B cell (primary cell): ENCODE measurements around the gene CBLN1. TPM values are rescaled to one million over a fixed set of nuclear protein-coding genes. Genes with fewer than 3 reads are reported as not detected.

ENCODE experiments used
- ATAC-seq: fragments of 200-7000 bp; cut with Tn5 transposase; one replicate; pipeline ENCODE4 v1.10.0; 2021; ENCODE audit warnings: low read depth, mild to moderate bottlenecking, moderate number of reproducible peaks, moderate library complexity
- CTCF ChIA-PET: fragments of 350-600 bp; sonication (Branson Sonifier 250); formaldehyde crosslinking; loops from one replicate; lab custom pipeline; 2021; ENCODE audit warnings: antibody characterized with exemption, inconsistent platforms; lab: Charles Lee
- POLR2A ChIA-PET: fragments of 350-600 bp; sonication (Branson Sonifier 250); formaldehyde crosslinking; loops from one replicate; lab custom pipeline; 2021; ENCODE audit warnings: antibody characterized with exemption; lab: Charles Lee
- DNase-seq: peaks from one replicate; pipeline ENCODE4 v3.0.0; 2013
- H2AFZ ChIP-seq: 2 replicates; pipeline ENCODE4 v1.6.1; 2012; ENCODE audit warnings: mild to moderate bottlenecking, low read depth, low read length; ENCODE audit not compliant: insufficient read depth, poor library complexity, severe bottlenecking
- H3K27ac ChIP-seq, 2 donors: 1 replicate in 1 of 2; 2 replicates in 1 of 2; pipeline ENCODE4 v1.5.1; 2012 to 2013; ENCODE audit warnings: low read length in 2 of 2, mild to moderate bottlenecking in 2 of 2, moderate library complexity in 1 of 2
- H3K27me3 ChIP-seq, 4 experiments: fragments of 200-600 bp in 1 of 4; sonication (generic) in 1 of 4; replicated peaks in 1 of 4; 1 replicate in 2 of 4; 2 replicates in 2 of 4; pipeline versions ENCODE4 v1.6.1 to v1.7.0; 2013 to 2016; ENCODE audit warnings: low read length in 3 of 4, mild to moderate bottlenecking in 2 of 4, mixed read lengths in 1 of 4, moderate library complexity in 1 of 4; ENCODE audit not compliant: insufficient read depth in 4 of 4, control insufficient read depth in 3 of 4; ENCODE audit errors: control extremely low read depth in 1 of 4
- H3K36me3 ChIP-seq, 2 experiments: replicated peaks in 1 of 2; 1 replicate in 1 of 2; 2 replicates in 1 of 2; pipeline versions ENCODE4 v1.6.1 to v1.7.1; 2013; ENCODE audit warnings: low read length in 1 of 2; ENCODE audit not compliant: insufficient read depth in 2 of 2, control insufficient read depth in 1 of 2; ENCODE audit errors: control extremely low read depth in 1 of 2, extremely low read depth in 1 of 2
- H3K4me1 ChIP-seq, 2 donors: fragments of 200-600 bp in 1 of 2; sonication (generic) in 1 of 2; 1 replicate in 1 of 2; 2 replicates in 1 of 2; pipeline versions ENCODE4 v1.5.1 to v1.6.1; 2013 to 2017; ENCODE audit warnings: low read length in 2 of 2; ENCODE audit not compliant: control insufficient read depth in 2 of 2, insufficient read depth in 2 of 2
- H3K4me2 ChIP-seq: replicated peaks from 2 replicates; pipeline ENCODE3; 2012; ENCODE audit warnings: mild to moderate bottlenecking, low read depth, low read length; ENCODE audit not compliant: poor library complexity, severe bottlenecking
- H3K4me3 ChIP-seq, 5 experiments: fragments of 200-600 bp in 1 of 5; sonication (generic) in 1 of 5; 1 replicate in 3 of 5; 2 replicates in 2 of 5; pipeline versions ENCODE4 v1.5.1 to v1.7.0; 2011 to 2016; ENCODE audit warnings: low read length in 4 of 5, mild to moderate bottlenecking in 4 of 5, low read depth in 2 of 5, control low read depth in 1 of 5, moderate library complexity in 1 of 5; ENCODE audit not compliant: insufficient read depth in 1 of 5; ENCODE audit errors: control extremely low read depth in 1 of 5, extremely low read depth in 1 of 5
- H3K79me2 ChIP-seq: fragments of 200-600 bp; sonication (generic); one replicate; pipeline ENCODE4 v1.6.0; 2016; ENCODE audit warnings: low read length; ENCODE audit not compliant: control insufficient read depth, insufficient read depth
- H3K9ac ChIP-seq: fragments of 200-600 bp; sonication (generic); 2 replicates; pipeline ENCODE4 v1.6.1; 2017; ENCODE audit warnings: mild to moderate bottlenecking, low read length, moderate library complexity
- H3K9me3 ChIP-seq, 3 donors: one replicate each; pipeline versions ENCODE4 v1.6.1 to v1.7.1; 2013; ENCODE audit warnings: low read length in 2 of 3; ENCODE audit not compliant: control insufficient read depth in 2 of 3, insufficient read depth in 1 of 3; ENCODE audit errors: control extremely low read depth in 1 of 3
- H4K20me1 ChIP-seq: 2 replicates; pipeline ENCODE4 v1.6.0; 2012; ENCODE audit warnings: mild to moderate bottlenecking, low read length; ENCODE audit not compliant: insufficient read depth, control insufficient read depth, poor library complexity, severe bottlenecking
- H3K27ac Mint-ChIP-seq: one replicate; pipeline ENCODE4 v1.8.0; 2021; ENCODE audit warnings: mixed read lengths
- H3K27me3 Mint-ChIP-seq: one replicate; pipeline ENCODE4 v1.8.0; 2021; ENCODE audit warnings: mixed read lengths
- H3K4me1 Mint-ChIP-seq: one replicate; pipeline ENCODE4 v1.8.0; 2021; ENCODE audit warnings: mixed read lengths
- H3K4me3 Mint-ChIP-seq: one replicate; pipeline ENCODE4 v1.8.0; 2021; ENCODE audit warnings: mixed read lengths
- H3K9me3 Mint-ChIP-seq: one replicate; pipeline ENCODE4 v1.8.0; 2022; ENCODE audit warnings: mixed read lengths; ENCODE audit not compliant: insufficient read depth
- CTCF ChIP-seq: fragments of 200-600 bp; IDR thresholded peaks from one replicate; pipeline ENCODE4 v1.8.0; 2022; ENCODE audit warnings: antibody characterized with exemption, mild to moderate bottlenecking
- EZH2 ChIP-seq: IDR thresholded peaks from 2 replicates; pipeline ENCODE4 v1.6.1; 2012; ENCODE audit warnings: borderline replicate concordance, low read depth, mild to moderate bottlenecking, moderate library complexity, low read length; ENCODE audit not compliant: insufficient read depth, poor library complexity, severe bottlenecking
- WGBS: methylation state at CpG from one replicate; pipeline ENCODE4 v1.1.5; 2013; ENCODE audit warnings: missing lambda C conversion rate; ENCODE audit not compliant: insufficient coverage; 5-methylcytosine and 5-hydroxymethylcytosine counted together
- intact Hi-C: fragments of 100-400 bp; cut with micrococcal nuclease; formaldehyde crosslinking; loops from one replicate; pipeline ENCODE4 v1.10.0; 2022
- polyA minus RNA-seq: library from RNA; depleted of rRNA, polyadenylated mRNA; stranded (reverse); fragments of >200 nt; gene quantifications from 2 replicates; pipeline ENCODE4 v1.2.3, GENCODE V29; 2012
- polyA plus RNA-seq: library from polyadenylated mRNA; depleted of rRNA; stranded (reverse); fragments of >200 nt; gene quantifications from 2 replicates; pipeline ENCODE4 v1.2.3, GENCODE V29; 2012
- total RNA-seq, 2 donors: library from RNA; stranded (reverse); fragments of 120-200 nt in 1 of 2; gene quantifications; 1 replicate in 1 of 2; 2 replicates in 1 of 2; pipeline versions ENCODE4 v1.2.3 to v1.2.4, GENCODE V29; 2013 to 2022

The CBLN1 gene
- total RNA-seq (not detected in 2 replicates), polyA plus RNA-seq (not detected in 2 replicates), polyA minus RNA-seq (0.29 TPM in 1 of 2 replicates, not detected in the other)
- 0.02 TPM for total RNA-seq (2013)

- POLR2A ChIA-PET = no interaction called here
- Histone ChIP-seq H3K4me3 (no peak within 1 kb of the TSS), H3K36me3 (no peaks in the 10 kb centered on the region), H3K27me3 (peaks cover 0 to 65% (median 26%) of the 10 kb centered on the region in 4 experiments), H3K27ac (no peak within 1 kb of the TSS), H3K9ac (no peak within 1 kb of the TSS), H4K20me1 (no peaks in the 10 kb centered on the region), H2AFZ (no peak within 1 kb of the TSS), H3K4me1 (peaks cover 0 to 6% of the 10 kb centered on the region in 2 donors), H3K9me3 (peaks cover 0 to 30% (median 0%) of the 10 kb centered on the region in 3 donors), H3K4me2 (peak within 1 kb of the TSS; percentile 54), H3K79me2 (no peaks in the 10 kb centered on the region)
- DNase-seq (no peak), ATAC-seq (no peak)
- Mint-ChIP-seq H3K4me1 (peaks cover 12% of the 10 kb centered on the region), H3K4me3 (peak within 1 kb of the TSS; percentile 73), H3K9me3 (no peaks in the 10 kb centered on the region), H3K27me3 (peaks cover 64% of the 10 kb centered on the region), H3K27ac (no peak within 1 kb of the TSS)
- TF ChIP-seq EZH2 (no peak), CTCF (no peak)
- intact Hi-C loops = no loop called here
- CTCF ChIA-PET = no interaction called here
- 2% methylated on average over 38 of the region's 45 CpGs for WGBS
Observed at GRCh38 chr16:49281480-49281842, at the start of gene CBLN1. TSS of gene CBLN1 (minus strand) at chr16:49281838. CDS start at chr16:49281465, 373 bp downstream.

GRCh38 chr16:49330562-49331201, 49.0 kb upstream of the CBLN1 start:
- ChIA-PET POLR2A (no interaction called here), CTCF (no interaction called here)
- H3K27me3 Mint-ChIP-seq = no peaks in the 10 kb centered on the region
- Histone ChIP-seq H3K4me1 (no peaks in the 10 kb centered on the region), H3K9ac (no peak overlapping the region), H3K4me3 (no peak overlapping the region), H2AFZ (no peak overlapping the region), H3K27me3 (no peaks in the 10 kb centered on the region), H3K9me3 (no peaks in the 10 kb centered on the region), H3K36me3 (no peaks in the 10 kb centered on the region), H3K27ac (no peak overlapping the region), H3K4me2 (no peak overlapping the region), H3K79me2 (no peaks in the 10 kb centered on the region), H4K20me1 (no peaks in the 10 kb centered on the region)
- DNase-seq = no peak
- no peak overlapping the region for H3K27ac Mint-ChIP-seq
- no peaks in the 10 kb centered on the region for H3K4me1 Mint-ChIP-seq
- no peak for TF ChIP-seq EZH2
- 81% methylated on average over 8 of the region's 9 CpGs for WGBS
- H3K9me3 Mint-ChIP-seq = no peaks in the 10 kb centered on the region
- ATAC-seq = no peak
- no peak overlapping the region for H3K4me3 Mint-ChIP-seq
- intact Hi-C loops = no loop called here
